ENCODE results near the gene RBPJL. TPM values are rescaled to one million over a fixed set of nuclear protein-coding genes. Genes with fewer than 3 reads are reported as not detected.

The RBPJL gene
- total and polyA plus RNA-seq, 2 of the 13 experiments (the other 11 are each of a cell fraction or from before 2014, with no cell fraction given): not detected

GRCh38 chr20:45336530-45337366, 30.1 kb downstream of the RBPJL start (continued):
- TF ChIP-seq RERE (CRISPR knock-in tag; IDR thresholded peaks at IDR 0.05; ENCODE audit: low read depth) (no peak), KDM4B (CRISPR knock-in tag; IDR thresholded peaks at IDR 0.05) (0 out of 2 replicates have a peak, but pooled peaks have one; percentile 4), ZBTB20 (CRISPR knock-in tag; IDR thresholded peaks at IDR 0.05; ENCODE audit: borderline replicate concordance, low read depth) (no peak), ISL2 (CRISPR knock-in tag; IDR thresholded peaks at IDR 0.05) (peak; percentile 27), FOXP4 (CRISPR knock-in tag; IDR thresholded peaks at IDR 0.05) (peak; percentile 59), MXD3 (CRISPR knock-in tag; IDR thresholded peaks at IDR 0.05) (no peak), DRAP1 (CRISPR knock-in tag; IDR thresholded peaks at IDR 0.05) (no peak), SNAPC4 (CRISPR knock-in tag; IDR thresholded peaks at IDR 0.05) (no peak), ZNF205 (CRISPR knock-in tag; IDR thresholded peaks at IDR 0.05) (no peak), ZNF770 (CRISPR knock-in tag; IDR thresholded peaks at IDR 0.05) (no peak)

Measured in HepG2 (cell line).